ENCODE results near the gene EDIL3. TPM values are rescaled to one million over a fixed set of nuclear protein-coding genes. Genes with fewer than 3 reads are reported as not detected.

The EDIL3 gene
- total RNA-seq, 2 donors from 2014 or later = 2.2 to 17.5 TPM

DNA sequence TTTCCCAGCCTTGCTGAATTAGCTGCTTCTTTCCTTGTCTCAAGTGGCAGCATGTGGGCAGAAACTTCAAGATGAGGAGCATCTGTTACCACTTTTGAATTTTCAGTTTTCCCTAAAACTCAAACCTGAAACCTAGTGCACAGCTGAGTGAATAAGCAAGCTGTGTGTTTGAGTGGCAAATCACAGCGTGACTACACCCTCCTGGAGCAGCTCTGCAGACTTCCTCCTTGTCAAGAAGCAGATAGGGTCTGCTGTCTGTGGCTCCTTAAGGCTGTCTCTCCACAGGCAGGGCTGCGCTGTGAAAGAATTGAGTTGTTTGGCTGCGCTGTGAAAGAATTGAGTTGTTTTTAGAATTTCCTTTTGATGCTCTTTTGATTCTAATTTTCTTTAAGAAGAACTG, 484.4 kb downstream of the EDIL3 start:
- Mint-ChIP-seq H3K36me3 (ENCODE audit: low read depth) (no peaks in the 10 kb centered on the region), H3K27me3 (ENCODE audit: insufficient read depth) (no peaks in the 10 kb centered on the region), H3K9me3 (peaks cover 2% of the 10 kb centered on the region), H3K4me3 (no peak overlapping the region), H3K4me1 (peaks cover 2% of the 10 kb centered on the region), H3K27ac (no peak overlapping the region)
- no peaks in the 10 kb centered on the region for H3K36me3 ChIP-seq (ENCODE audit: control insufficient read depth, insufficient read depth, low read length)
- DNase-seq = peak; percentile 54
- 81% methylated on average over 3 of the region's 3 CpGs; no CpG with 5 or more reads in 1 of the 2 experiments for WGBS, 2 experiments (ENCODE audit: insufficient coverage in 1 of 2, insufficient read length in 1 of 2)
- H3K9ac ChIP-seq (ENCODE audit: extremely low read depth, low read length, poor library complexity, severe bottlenecking) = no peak overlapping the region
- no peak overlapping the region for H3K4me3 ChIP-seq (ENCODE audit: low read length)
- H3K27ac ChIP-seq (ENCODE audit: low read depth, low read length) = no peak overlapping the region
- TF ChIP-seq, protein P1, sequence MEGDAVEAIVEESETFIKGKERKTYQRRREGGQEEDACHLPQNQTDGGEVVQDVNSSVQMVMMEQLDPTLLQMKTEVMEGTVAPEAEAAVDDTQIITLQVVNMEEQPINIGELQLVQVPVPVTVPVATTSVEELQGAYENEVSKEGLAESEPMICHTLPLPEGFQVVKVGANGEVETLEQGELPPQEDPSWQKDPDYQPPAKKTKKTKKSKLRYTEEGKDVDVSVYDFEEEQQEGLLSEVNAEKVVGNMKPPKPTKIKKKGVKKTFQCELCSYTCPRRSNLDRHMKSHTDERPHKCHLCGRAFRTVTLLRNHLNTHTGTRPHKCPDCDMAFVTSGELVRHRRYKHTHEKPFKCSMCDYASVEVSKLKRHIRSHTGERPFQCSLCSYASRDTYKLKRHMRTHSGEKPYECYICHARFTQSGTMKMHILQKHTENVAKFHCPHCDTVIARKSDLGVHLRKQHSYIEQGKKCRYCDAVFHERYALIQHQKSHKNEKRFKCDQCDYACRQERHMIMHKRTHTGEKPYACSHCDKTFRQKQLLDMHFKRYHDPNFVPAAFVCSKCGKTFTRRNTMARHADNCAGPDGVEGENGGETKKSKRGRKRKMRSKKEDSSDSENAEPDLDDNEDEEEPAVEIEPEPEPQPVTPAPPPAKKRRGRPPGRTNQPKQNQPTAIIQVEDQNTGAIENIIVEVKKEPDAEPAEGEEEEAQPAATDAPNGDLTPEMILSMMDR (conservative IDR thresholded peaks at IDR 0.05) = no peak
- no peaks in the 10 kb centered on the region for H3K4me1 ChIP-seq (ENCODE audit: control insufficient read depth, insufficient read depth, low read length)
- H3K9me3 ChIP-seq (ENCODE audit: control insufficient read depth, low read length) = no peaks in the 10 kb centered on the region
- peaks cover 5% of the 10 kb centered on the region for H3K27me3 ChIP-seq (ENCODE audit: control insufficient read depth, insufficient read depth, low read length, poor library complexity, severe bottlenecking)

DNA sequence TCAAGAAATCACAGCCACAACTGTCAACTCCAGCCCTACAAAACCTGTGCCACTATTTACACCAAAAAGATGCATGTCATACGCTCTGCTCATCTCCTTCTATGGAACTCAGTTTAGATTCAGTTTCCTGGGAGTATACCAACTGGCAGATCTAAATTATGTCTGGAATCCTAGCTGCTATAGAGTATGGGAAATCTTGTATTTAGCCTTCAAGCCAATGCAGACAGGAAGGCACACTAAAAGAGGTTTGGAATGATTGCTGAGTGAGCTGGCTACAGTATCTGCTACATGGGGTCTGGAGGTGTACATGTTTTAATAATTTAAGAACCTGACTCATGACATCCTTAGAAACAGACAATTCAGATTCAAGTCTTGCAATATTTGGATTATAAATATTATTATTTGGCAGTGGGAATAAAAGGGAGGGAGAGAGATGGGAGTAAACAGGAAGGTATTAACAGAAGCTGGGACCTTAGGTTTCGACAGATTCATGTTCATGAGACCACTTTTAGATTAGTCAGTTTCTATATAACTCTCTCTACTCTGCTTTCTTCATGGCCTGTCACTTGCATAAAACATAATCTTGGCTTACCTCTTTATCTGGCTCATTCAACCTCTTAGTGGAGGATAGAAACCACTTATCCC, 485.2 kb downstream of the EDIL3 start:
- DNase-seq = no peak
- no peak overlapping the region for H3K27ac Mint-ChIP-seq
- peaks cover 2% of the 10 kb centered on the region for H3K9me3 Mint-ChIP-seq
- no peaks in the 10 kb centered on the region for H3K36me3 Mint-ChIP-seq (ENCODE audit: low read depth)
- no peaks in the 10 kb centered on the region for H3K27me3 Mint-ChIP-seq (ENCODE audit: insufficient read depth)
- no peaks in the 10 kb centered on the region for H3K9me3 ChIP-seq (ENCODE audit: control insufficient read depth, low read length)
- H3K4me1 ChIP-seq (ENCODE audit: control insufficient read depth, insufficient read depth, low read length) = no peaks in the 10 kb centered on the region
- peaks cover 2% of the 10 kb centered on the region for H3K4me1 Mint-ChIP-seq
- no peak overlapping the region for H3K4me3 Mint-ChIP-seq
- no peak overlapping the region for H3K4me3 ChIP-seq (ENCODE audit: low read length)
- H3K36me3 ChIP-seq (ENCODE audit: control insufficient read depth, insufficient read depth, low read length) = no peaks in the 10 kb centered on the region
- WGBS, 2 experiments (ENCODE audit: insufficient coverage in 1 of 2, insufficient read length in 1 of 2) = 88 to 92% methylated on average over 1 to 2 of the region's 2 CpGs
- no peak overlapping the region for H3K9ac ChIP-seq (ENCODE audit: extremely low read depth, low read length, poor library complexity, severe bottlenecking)
- peaks cover 5% of the 10 kb centered on the region for H3K27me3 ChIP-seq (ENCODE audit: control insufficient read depth, insufficient read depth, low read length, poor library complexity, severe bottlenecking)
- no peak overlapping the region for H3K27ac ChIP-seq (ENCODE audit: low read depth, low read length)
- TF ChIP-seq, protein P1 (conservative IDR thresholded peaks at IDR 0.05) = no peak

DNA sequence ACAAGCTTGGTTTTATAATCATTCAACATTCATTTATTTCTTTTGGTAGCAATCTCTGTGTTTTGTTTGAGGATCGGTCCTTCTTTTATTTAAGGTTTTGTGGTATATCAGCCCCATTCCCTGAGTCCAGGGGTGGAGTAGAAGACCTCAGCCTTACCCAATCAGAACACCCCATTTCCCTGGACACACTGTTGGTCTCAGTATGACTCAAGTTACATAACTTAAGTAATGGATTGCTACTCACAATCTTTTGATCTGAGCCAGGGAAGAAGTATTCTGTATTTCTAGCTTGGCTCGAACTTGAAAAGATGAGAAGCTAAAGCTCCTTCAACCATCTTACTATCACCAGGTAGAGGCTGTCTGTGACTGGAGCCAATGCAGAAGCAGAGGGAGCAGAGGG, 488.8 kb downstream of the EDIL3 start:
- Mint-ChIP-seq H3K4me1 (peaks cover 2% of the 10 kb centered on the region), H3K4me3 (no peak overlapping the region)
- TF ChIP-seq, protein P1 (conservative IDR thresholded peaks at IDR 0.05) = no peak

More for the DNA sequence above, 488.8 kb downstream of the EDIL3 start:
- no peaks in the 10 kb centered on the region for H3K36me3 ChIP-seq (ENCODE audit: control insufficient read depth, insufficient read depth, low read length)
- no peak overlapping the region for H3K27ac Mint-ChIP-seq
- H3K4me1 ChIP-seq (ENCODE audit: control insufficient read depth, insufficient read depth, low read length) = no peaks in the 10 kb centered on the region
- H3K9ac ChIP-seq (ENCODE audit: extremely low read depth, low read length, poor library complexity, severe bottlenecking) = no peak overlapping the region
- no peaks in the 10 kb centered on the region for H3K27me3 Mint-ChIP-seq (ENCODE audit: insufficient read depth)
- no peak overlapping the region for H3K27ac ChIP-seq (ENCODE audit: low read depth, low read length)
- H3K9me3 ChIP-seq (ENCODE audit: control insufficient read depth, low read length) = no peaks in the 10 kb centered on the region
- no peak overlapping the region for H3K4me3 ChIP-seq (ENCODE audit: low read length)
- no peak for DNase-seq
- 93% methylated on average over 2 of the region's 2 CpGs; no CpG with 5 or more reads in 1 of the 2 experiments for WGBS, 2 experiments (ENCODE audit: insufficient coverage in 1 of 2, insufficient read length in 1 of 2)
- H3K9me3 Mint-ChIP-seq = no peaks in the 10 kb centered on the region
- peaks cover 5% of the 10 kb centered on the region for H3K27me3 ChIP-seq (ENCODE audit: control insufficient read depth, insufficient read depth, low read length, poor library complexity, severe bottlenecking)
- H3K36me3 Mint-ChIP-seq (ENCODE audit: low read depth) = no peaks in the 10 kb centered on the region

All from endodermal cell (in vitro differentiated cells).